MM.1S (cell line): ENCODE results near the gene HS3ST4.

ENCODE experiments used
- DNase-seq: peaks from one replicate; pipeline ENCODE4 v3.0.0-alpha.2; 2015
- H2AFZ ChIP-seq: fragments of 300-600 bp; sonication (generic); 2 replicates; pipeline ENCODE4 v1.6.0; 2016; ENCODE audit warnings: antibody characterized with exemption, low read length
- H3F3A ChIP-seq: fragments of 300-600 bp; sonication (generic); 2 replicates; pipeline ENCODE4 v1.6.1; 2016; ENCODE audit warnings: mild to moderate bottlenecking, antibody characterized with exemption, low read length, moderate library complexity, mixed read lengths; ENCODE audit not compliant: insufficient read depth
- H3K27ac ChIP-seq: fragments of 300-600 bp; sonication (generic); 2 replicates; pipeline ENCODE4 v1.5.1; 2016; ENCODE audit warnings: mild to moderate bottlenecking, low read length
- H3K27me3 ChIP-seq: fragments of 300-600 bp; sonication (generic); replicated peaks from 2 replicates; pipeline ENCODE4 v1.6.0; 2016; ENCODE audit warnings: low read length; ENCODE audit not compliant: insufficient read depth
- H3K36me3 ChIP-seq: fragments of 300-600 bp; sonication (generic); replicated peaks from 2 replicates; pipeline ENCODE4 v1.6.1; 2016; ENCODE audit warnings: mild to moderate bottlenecking, low read length, mixed read lengths; ENCODE audit not compliant: insufficient read depth
- H3K4me1 ChIP-seq: fragments of 300-600 bp; sonication (generic); 2 replicates; pipeline ENCODE4 v1.6.1; 2016; ENCODE audit warnings: low read length, mixed read lengths
- H3K4me2 ChIP-seq: fragments of 300-600 bp; sonication (generic); 2 replicates; pipeline ENCODE4 v1.6.0; 2016; ENCODE audit warnings: low read depth, low read length
- H3K4me3 ChIP-seq: fragments of 300-600 bp; sonication (generic); 2 replicates; pipeline ENCODE4 v1.5.1; 2016; ENCODE audit warnings: low read length, mixed read lengths
- H3K79me2 ChIP-seq: fragments of 300-600 bp; sonication (generic); 2 replicates; pipeline ENCODE4 v1.6.1; 2016; ENCODE audit warnings: mixed run types, low read length, mixed read lengths
- H3K9ac ChIP-seq: fragments of 300-600 bp; sonication (generic); 2 replicates; pipeline ENCODE4 v1.6.1; 2016; ENCODE audit warnings: low read length, mixed read lengths
- H3K9me2 ChIP-seq: fragments of 300-600 bp; sonication (generic); replicated peaks from 2 replicates; pipeline ENCODE4 v1.6.1; 2016; ENCODE audit warnings: mild to moderate bottlenecking, low read length, mixed read lengths; ENCODE audit not compliant: insufficient read depth
- H3K9me3 ChIP-seq: fragments of 300-600 bp; sonication (generic); replicated peaks from 2 replicates; pipeline ENCODE4 v1.6.1; 2016; ENCODE audit warnings: mild to moderate bottlenecking, low read length, mixed read lengths; ENCODE audit not compliant: insufficient read depth
- H4K20me1 ChIP-seq: fragments of 300-600 bp; sonication (generic); 2 replicates; pipeline ENCODE4 v1.6.1; 2016; ENCODE audit warnings: mild to moderate bottlenecking, low read length, moderate library complexity, mixed read lengths; ENCODE audit not compliant: insufficient read depth
- CTCF ChIP-seq: fragments of 300-600 bp; sonication (generic); IDR thresholded peaks from 2 replicates; pipeline ENCODE4 v1.5.1; 2016; ENCODE audit warnings: antibody characterized with exemption, low read length, mixed read lengths
- EZH2 ChIP-seq: fragments of 300-600 bp; sonication (generic); optimal IDR thresholded peaks from 2 replicates; pipeline ENCODE3; 2017; ENCODE audit warnings: low read depth, mild to moderate bottlenecking, antibody characterized with exemption, low read length, mixed read lengths
- EZH2phosphoT487 ChIP-seq: fragments of 300-600 bp; sonication (generic); IDR thresholded peaks from 2 replicates; pipeline ENCODE4 v1.6.1; 2018; ENCODE audit warnings: antibody characterized with exemption, low read length

HS3ST4 gene

GRCh38 chr16:25823891-25824290 is 132.1 kb downstream of the HS3ST4 start:
- Histone ChIP-seq H3K4me3 (no peak overlapping the region), H3K27me3 (no peaks in the 10 kb centered on the region), H2AFZ (no peak overlapping the region), H3K4me2 (no peak overlapping the region), H3F3A (peaks cover 5% of the 10 kb centered on the region; the same call in 1 of the 2 replicates), H3K4me1 (peaks cover 15% of the 10 kb centered on the region), H3K9me2 (no peaks in the 10 kb centered on the region), H3K27ac (no peak overlapping the region), H3K79me2 (no peaks in the 10 kb centered on the region), H3K36me3 (no peaks in the 10 kb centered on the region), H3K9ac (no peak overlapping the region), H3K9me3 (no peaks in the 10 kb centered on the region), H4K20me1 (no peaks in the 10 kb centered on the region)
- TF ChIP-seq EZH2phosphoT487 (no peak), CTCF (no peak), EZH2 (no peak)
- DNase-seq: no peak

DNA sequence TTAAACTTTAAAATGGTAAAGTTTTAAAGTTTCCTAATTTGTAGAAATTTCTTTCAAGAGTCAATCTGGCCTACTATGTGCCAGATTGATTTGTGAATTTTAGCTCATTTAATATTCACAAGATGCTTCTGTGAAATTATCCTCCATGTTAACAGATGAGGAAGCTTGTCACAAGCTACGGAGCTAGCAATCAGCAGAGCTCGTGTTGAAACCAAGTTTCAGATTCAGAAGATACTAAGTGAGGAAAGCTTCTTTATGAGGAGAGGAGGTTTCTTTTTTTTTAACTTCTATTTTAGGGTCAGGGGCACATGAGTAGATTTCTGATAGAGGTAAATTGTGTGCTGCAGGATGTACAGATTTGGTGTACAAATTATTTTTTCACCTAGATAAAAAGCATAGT is 135.9 kb downstream of the HS3ST4 start:
- Histone ChIP-seq H3F3A (peaks cover 5% of the 10 kb centered on the region; the same call in 1 of the 2 replicates), H3K27ac (peak overlapping the region; percentile 44; the same call in 1 of the 2 replicates), H3K4me1 (peaks cover 15% of the 10 kb centered on the region), H3K9me3 (no peaks in the 10 kb centered on the region), H3K4me2 (peak overlapping the region; percentile 35), H3K36me3 (no peaks in the 10 kb centered on the region), H3K79me2 (no peaks in the 10 kb centered on the region), H3K4me3 (peak overlapping the region; percentile 35; the same call in 1 of the 2 replicates), H3K9ac (peak overlapping the region; percentile 9; the same call in 1 of the 2 replicates), H3K27me3 (no peaks in the 10 kb centered on the region), H3K9me2 (no peaks in the 10 kb centered on the region), H4K20me1 (no peaks in the 10 kb centered on the region), H2AFZ (peak overlapping the region; percentile 18; the same call in 1 of the 2 replicates)
- no peak for TF ChIP-seq EZH2phosphoT487
- TF ChIP-seq CTCF: no peak
- TF ChIP-seq EZH2: no peak
- DNase-seq: peak; percentile 67

GRCh38 chr16:25828510-25828909 is 136.8 kb downstream of the HS3ST4 start:
- no peaks in the 10 kb centered on the region for H3K36me3 ChIP-seq
- no peak for TF ChIP-seq CTCF
- TF ChIP-seq EZH2: no peak
- no peak for TF ChIP-seq EZH2phosphoT487
- no peak for DNase-seq
- H3K27ac ChIP-seq: no peak overlapping the region
- H4K20me1 ChIP-seq: no peaks in the 10 kb centered on the region
- H3K4me1 ChIP-seq: peaks cover 15% of the 10 kb centered on the region
- H3K79me2 ChIP-seq: no peaks in the 10 kb centered on the region
- peaks cover 5% of the 10 kb centered on the region; the same call in 1 of the 2 replicates for H3F3A ChIP-seq
- no peak overlapping the region for H3K4me3 ChIP-seq
- no peaks in the 10 kb centered on the region for H3K9me2 ChIP-seq
- H2AFZ ChIP-seq: no peak overlapping the region
- H3K9ac ChIP-seq: no peak overlapping the region
- H3K4me2 ChIP-seq: no peak overlapping the region
- H3K9me3 ChIP-seq: no peaks in the 10 kb centered on the region
- H3K27me3 ChIP-seq: no peaks in the 10 kb centered on the region
